ENCODE data around the gene INS. TPM values are rescaled to one million over a fixed set of nuclear protein-coding genes. Genes with fewer than 3 reads are reported as not detected.

Gene INS
- total and polyA plus RNA-seq, 2 of the 13 experiments (the other 11 are each of a cell fraction or from before 2014, with no cell fraction given) = not detected

DNA sequence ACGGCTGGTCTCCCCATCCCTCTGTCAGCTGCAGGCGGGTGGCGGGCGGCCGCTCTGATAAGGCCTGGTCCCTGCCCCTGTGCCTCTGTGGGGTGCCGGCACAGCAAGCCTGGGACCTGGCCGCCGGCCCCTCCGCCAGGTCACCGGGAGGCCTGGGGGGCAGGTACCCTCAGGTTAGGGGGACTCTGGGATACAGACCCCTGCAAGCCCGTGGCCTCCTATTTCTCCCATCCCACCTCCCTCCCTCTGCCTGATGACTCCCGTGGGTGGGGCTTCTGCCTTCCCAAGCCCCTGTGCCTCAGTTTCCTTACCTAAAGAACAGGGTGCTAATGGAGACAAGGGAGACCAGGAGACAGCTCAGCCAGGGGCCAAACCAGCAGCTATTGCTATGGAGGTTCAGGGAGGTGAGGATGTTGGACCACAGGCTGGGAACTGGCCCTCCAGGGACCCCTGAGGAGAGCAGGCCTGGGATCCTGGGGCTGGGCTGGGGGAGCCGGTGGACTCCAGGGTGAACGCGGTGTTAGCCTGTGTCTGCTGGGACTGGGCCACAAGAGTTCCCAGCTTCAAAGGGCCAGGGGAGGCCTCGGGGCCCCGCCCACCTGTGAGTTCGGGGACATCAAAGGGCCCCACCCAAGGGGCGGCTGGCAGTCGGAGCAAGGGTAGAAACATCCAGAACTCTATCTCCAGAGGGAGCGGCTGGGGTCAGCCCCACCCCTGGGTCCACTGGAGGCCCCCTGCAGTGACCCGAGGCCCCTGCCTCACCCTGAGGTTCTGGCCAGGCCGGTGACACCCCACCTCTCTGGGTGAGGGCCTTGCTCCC lies 42.6 kb upstream of the INS start (continued):
- TF ChIP-seq ZFP36 (IDR thresholded peaks at IDR 0.05; ENCODE audit: borderline replicate concordance, low read depth, low read length, partially characterized antibody) (no peak), CAMTA2 (CRISPR knock-in tag; IDR thresholded peaks at IDR 0.05; ENCODE audit: borderline replicate concordance) (no peak), ZNF549 (CRISPR knock-in tag; IDR thresholded peaks at IDR 0.05) (no peak), GATAD1 (CRISPR knock-in tag; IDR thresholded peaks at IDR 0.05) (no peak), MXD4 (CRISPR knock-in tag; IDR thresholded peaks at IDR 0.05) (peak; percentile 53; the same call in 1 of the 2 replicates), ZNF160 (CRISPR knock-in tag; IDR thresholded peaks at IDR 0.05) (no peak), ZSCAN9 (CRISPR knock-in tag; IDR thresholded peaks at IDR 0.05; ENCODE audit: borderline replicate concordance) (no peak), NONO (IDR thresholded peaks at IDR 0.05) (no peak), NONO (CRISPR knock-in tag; conservative IDR thresholded peaks at IDR 0.05) (no peak), TRIM24 (CRISPR knock-in tag; IDR thresholded peaks at IDR 0.05) (no peak), GATA4 (IDR thresholded peaks at IDR 0.05; ENCODE audit: borderline replicate concordance, low read depth) (no peak), TGIF2 (CRISPR knock-in tag; IDR thresholded peaks at IDR 0.05) (no peak), KAT7 (CRISPR knock-in tag; IDR thresholded peaks at IDR 0.05; ENCODE audit: borderline replicate concordance) (no peak), THAP11 (CRISPR knock-in tag; IDR thresholded peaks at IDR 0.05) (peak; percentile 32; the same call in 1 of the 2 replicates), SPEN (CRISPR knock-in tag; IDR thresholded peaks at IDR 0.05; ENCODE audit: low read depth) (no peak), MAFF (IDR thresholded peaks at IDR 0.05; ENCODE audit: low read depth, low read length) (no peak), TSC22D2 (CRISPR knock-in tag; IDR thresholded peaks at IDR 0.05; ENCODE audit: borderline replicate concordance) (no peak), YEATS4 (CRISPR knock-in tag; IDR thresholded peaks at IDR 0.05; ENCODE audit: borderline replicate concordance) (no peak; the same call in 1 of the 2 replicates), ZNF33A (CRISPR knock-in tag; IDR thresholded peaks at IDR 0.05; ENCODE audit: borderline replicate concordance) (no peak)
- TF ChIP-seq, protein P1, sequence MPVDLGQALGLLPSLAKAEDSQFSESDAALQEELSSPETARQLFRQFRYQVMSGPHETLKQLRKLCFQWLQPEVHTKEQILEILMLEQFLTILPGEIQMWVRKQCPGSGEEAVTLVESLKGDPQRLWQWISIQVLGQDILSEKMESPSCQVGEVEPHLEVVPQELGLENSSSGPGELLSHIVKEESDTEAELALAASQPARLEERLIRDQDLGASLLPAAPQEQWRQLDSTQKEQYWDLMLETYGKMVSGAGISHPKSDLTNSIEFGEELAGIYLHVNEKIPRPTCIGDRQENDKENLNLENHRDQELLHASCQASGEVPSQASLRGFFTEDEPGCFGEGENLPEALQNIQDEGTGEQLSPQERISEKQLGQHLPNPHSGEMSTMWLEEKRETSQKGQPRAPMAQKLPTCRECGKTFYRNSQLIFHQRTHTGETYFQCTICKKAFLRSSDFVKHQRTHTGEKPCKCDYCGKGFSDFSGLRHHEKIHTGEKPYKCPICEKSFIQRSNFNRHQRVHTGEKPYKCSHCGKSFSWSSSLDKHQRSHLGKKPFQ (CRISPR knock-in tag; IDR thresholded peaks at IDR 0.05; ENCODE audit: insufficient replicate concordance) = no peak
- TF ChIP-seq, protein P2, sequence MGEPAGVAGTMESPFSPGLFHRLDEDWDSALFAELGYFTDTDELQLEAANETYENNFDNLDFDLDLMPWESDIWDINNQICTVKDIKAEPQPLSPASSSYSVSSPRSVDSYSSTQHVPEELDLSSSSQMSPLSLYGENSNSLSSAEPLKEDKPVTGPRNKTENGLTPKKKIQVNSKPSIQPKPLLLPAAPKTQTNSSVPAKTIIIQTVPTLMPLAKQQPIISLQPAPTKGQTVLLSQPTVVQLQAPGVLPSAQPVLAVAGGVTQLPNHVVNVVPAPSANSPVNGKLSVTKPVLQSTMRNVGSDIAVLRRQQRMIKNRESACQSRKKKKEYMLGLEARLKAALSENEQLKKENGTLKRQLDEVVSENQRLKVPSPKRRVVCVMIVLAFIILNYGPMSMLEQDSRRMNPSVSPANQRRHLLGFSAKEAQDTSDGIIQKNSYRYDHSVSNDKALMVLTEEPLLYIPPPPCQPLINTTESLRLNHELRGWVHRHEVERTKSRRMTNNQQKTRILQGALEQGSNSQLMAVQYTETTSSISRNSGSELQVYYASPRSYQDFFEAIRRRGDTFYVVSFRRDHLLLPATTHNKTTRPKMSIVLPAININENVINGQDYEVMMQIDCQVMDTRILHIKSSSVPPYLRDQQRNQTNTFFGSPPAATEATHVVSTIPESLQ (CRISPR knock-in tag; conservative IDR thresholded peaks at IDR 0.05) = no peak
- TF ChIP-seq, protein P3, sequence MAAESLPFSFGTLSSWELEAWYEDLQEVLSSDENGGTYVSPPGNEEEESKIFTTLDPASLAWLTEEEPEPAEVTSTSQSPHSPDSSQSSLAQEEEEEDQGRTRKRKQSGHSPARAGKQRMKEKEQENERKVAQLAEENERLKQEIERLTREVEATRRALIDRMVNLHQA (CRISPR knock-in tag; IDR thresholded peaks at IDR 0.05) = no peak
- TF ChIP-seq, protein P4, sequence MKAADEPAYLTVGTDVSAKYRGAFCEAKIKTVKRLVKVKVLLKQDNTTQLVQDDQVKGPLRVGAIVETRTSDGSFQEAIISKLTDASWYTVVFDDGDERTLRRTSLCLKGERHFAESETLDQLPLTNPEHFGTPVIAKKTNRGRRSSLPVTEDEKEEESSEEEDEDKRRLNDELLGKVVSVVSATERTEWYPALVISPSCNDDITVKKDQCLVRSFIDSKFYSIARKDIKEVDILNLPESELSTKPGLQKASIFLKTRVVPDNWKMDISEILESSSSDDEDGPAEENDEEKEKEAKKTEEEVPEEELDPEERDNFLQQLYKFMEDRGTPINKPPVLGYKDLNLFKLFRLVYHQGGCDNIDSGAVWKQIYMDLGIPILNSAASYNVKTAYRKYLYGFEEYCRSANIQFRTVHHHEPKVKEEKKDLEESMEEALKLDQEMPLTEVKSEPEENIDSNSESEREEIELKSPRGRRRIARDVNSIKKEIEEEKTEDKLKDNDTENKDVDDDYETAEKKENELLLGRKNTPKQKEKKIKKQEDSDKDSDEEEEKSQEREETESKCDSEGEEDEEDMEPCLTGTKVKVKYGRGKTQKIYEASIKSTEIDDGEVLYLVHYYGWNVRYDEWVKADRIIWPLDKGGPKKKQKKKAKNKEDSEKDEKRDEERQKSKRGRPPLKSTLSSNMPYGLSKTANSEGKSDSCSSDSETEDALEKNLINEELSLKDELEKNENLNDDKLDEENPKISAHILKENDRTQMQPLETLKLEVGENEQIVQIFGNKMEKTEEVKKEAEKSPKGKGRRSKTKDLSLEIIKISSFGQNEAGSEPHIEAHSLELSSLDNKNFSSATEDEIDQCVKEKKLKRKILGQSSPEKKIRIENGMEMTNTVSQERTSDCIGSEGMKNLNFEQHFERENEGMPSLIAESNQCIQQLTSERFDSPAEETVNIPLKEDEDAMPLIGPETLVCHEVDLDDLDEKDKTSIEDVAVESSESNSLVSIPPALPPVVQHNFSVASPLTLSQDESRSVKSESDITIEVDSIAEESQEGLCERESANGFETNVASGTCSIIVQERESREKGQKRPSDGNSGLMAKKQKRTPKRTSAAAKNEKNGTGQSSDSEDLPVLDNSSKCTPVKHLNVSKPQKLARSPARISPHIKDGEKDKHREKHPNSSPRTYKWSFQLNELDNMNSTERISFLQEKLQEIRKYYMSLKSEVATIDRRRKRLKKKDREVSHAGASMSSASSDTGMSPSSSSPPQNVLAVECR (CRISPR knock-in tag; IDR thresholded peaks at IDR 0.05; ENCODE audit: borderline replicate concordance) = no peak

Data from HepG2 (cell line).